Lower leg skin (tissue), 3 donors: ENCODE data around the gene LIFR.

Source experiments
- CTCF ChIP-seq, 3 donors: fragments of 450-650 bp; IDR thresholded peaks; one replicate each; pipeline ENCODE4 v1.5.1; 2016; ENCODE audit warnings: antibody characterized with exemption in 3 of 3, mild to moderate bottlenecking in 3 of 3, moderate library complexity in 2 of 3
- POLR2A ChIP-seq, 2 donors: fragments of 450-650 bp; IDR thresholded peaks; one replicate each; pipeline ENCODE4 v1.6.1; 2016 to 2017; ENCODE audit warnings: antibody characterized with exemption in 2 of 2, mild to moderate bottlenecking in 1 of 2, moderate library complexity in 1 of 2

- TF ChIP-seq CTCF (IDR thresholded peaks at IDR 0.05) (no peak), POLR2A (IDR thresholded peaks at IDR 0.05) (no peak)
These were observed 29.4 kb upstream of the LIFR start for GRCh38 chr5:38585816-38586215.
